HG02610 (cell line): ENCODE results near the gene SUCNR1.
"Not testable (repeated sequence)": the region's sequence is repeated elsewhere in the genome, so short reads cannot be mapped to it uniquely, and the experiment has no call there.

ENCODE experiments used
- ATAC-seq: cut with Tn5 transposase; IDR thresholded peaks from one replicate; pipeline ENCODE4 v1.9.1; 2021; ENCODE audit warnings: mild to moderate bottlenecking, moderate library complexity; ENCODE audit not compliant: unreplicated experiment

SUCNR1 gene

GRCh38 chr3:151873398-151873797, at the start of gene SUCNR1:
Gene SUCNR1, plus strand, starts transcription at chr3:151873643. Its CDS starts 6,250 bp downstream, at chr3:151879893.
- no peak for ATAC-seq

GRCh38 chr3:151827816-151828215, 45.6 kb upstream of the SUCNR1 start:
- no peak for ATAC-seq

GRCh38 chr3:151835751-151836525, 37.5 kb upstream of the SUCNR1 start:
- ATAC-seq: no peak

- no peak for ATAC-seq
These were observed 36.4 kb upstream of the SUCNR1 start for GRCh38 chr3:151837057-151837456.

GRCh38 chr3:151838574-151839312, 34.7 kb upstream of the SUCNR1 start:
- peak; percentile 75 for ATAC-seq

- no peak for ATAC-seq
These were observed 34.2 kb upstream of the SUCNR1 start for GRCh38 chr3:151839313-151839631.

GRCh38 chr3:151841801-151842200, 31.6 kb upstream of the SUCNR1 start:
- no peak for ATAC-seq

GRCh38 chr3:151843275-151843674, 30.2 kb upstream of the SUCNR1 start:
- no peak for ATAC-seq

- ATAC-seq: no peak
These were observed 28.0 kb upstream of the SUCNR1 start for GRCh38 chr3:151845306-151845905.

- ATAC-seq: not testable (repeated sequence)
These were observed 23.4 kb upstream of the SUCNR1 start for GRCh38 chr3:151850065-151850464.

- ATAC-seq: no peak
These were observed 21.2 kb upstream of the SUCNR1 start for GRCh38 chr3:151852074-151852811.

- no peak for ATAC-seq
These were observed 17.3 kb upstream of the SUCNR1 start for GRCh38 chr3:151856118-151856517.

GRCh38 chr3:151856641-151857040, 16.8 kb upstream of the SUCNR1 start:
- no peak for ATAC-seq

- no peak for ATAC-seq
These were observed 14.2 kb upstream of the SUCNR1 start for GRCh38 chr3:151859233-151859673.

GRCh38 chr3:151859905-151860304, 13.5 kb upstream of the SUCNR1 start:
- ATAC-seq: no peak

- no peak for ATAC-seq
These were observed 9.8 kb upstream of the SUCNR1 start for GRCh38 chr3:151863611-151864010.

- no peak for ATAC-seq
These were observed 8.9 kb upstream of the SUCNR1 start for GRCh38 chr3:151864423-151865101.

GRCh38 chr3:151866711-151867410, 6.6 kb upstream of the SUCNR1 start:
- no peak for ATAC-seq

- ATAC-seq: no peak
These were observed 5.8 kb upstream of the SUCNR1 start for GRCh38 chr3:151867666-151868065.

GRCh38 chr3:151869181-151869580, 4.3 kb upstream of the SUCNR1 start:
- ATAC-seq: no peak
